GM12873 (cell line): ENCODE measurements around the gene DZIP1.

Experiments used
- CTCF ChIP-seq: IDR thresholded peaks from 2 replicates; pipeline ENCODE4 v1.5.1; 2012; ENCODE audit warnings: low read depth, mild to moderate bottlenecking, moderate library complexity, low read length, control low read depth; ENCODE audit not compliant: insufficient read depth; ENCODE audit errors: missing control alignments

Gene DZIP1

GRCh38 chr13:95607366-95607765 is 37.1 kb downstream of the DZIP1 start:
- no peak for TF ChIP-seq CTCF

- TF ChIP-seq CTCF = no peak
These were observed 38.9 kb downstream of the DZIP1 start for GRCh38 chr13:95605448-95606125.

- no peak for TF ChIP-seq CTCF
These were observed 40.0 kb downstream of the DZIP1 start for GRCh38 chr13:95604556-95604915.

GRCh38 chr13:95603887-95604555 is 40.5 kb downstream of the DZIP1 start:
- TF ChIP-seq CTCF = no peak

- no peak for TF ChIP-seq CTCF
These were observed 42.6 kb downstream of the DZIP1 start for GRCh38 chr13:95601906-95602305.

- TF ChIP-seq CTCF = no peak
These were observed 43.3 kb downstream of the DZIP1 start for GRCh38 chr13:95601216-95601615.

GRCh38 chr13:95596701-95597100 is 47.8 kb downstream of the DZIP1 start:
- no peak for TF ChIP-seq CTCF
